Urinary bladder (tissue), 4 donors: ENCODE results near the gene KLC4. TPM values are rescaled to one million over a fixed set of nuclear protein-coding genes. Genes with fewer than 3 reads are reported as not detected.
"Not testable (repeated sequence)": the region's sequence is repeated elsewhere in the genome, so short reads cannot be mapped to it uniquely, and the experiment has no call there.

Experiments used
- DNase-seq: peaks from one replicate; pipeline ENCODE4 v3.0.0-alpha.2; 2015; ENCODE audit errors: extremely low spot score
- H3K27ac ChIP-seq: one replicate; pipeline ENCODE4 v1.5.1; 2013; ENCODE audit warnings: low read depth, mild to moderate bottlenecking, moderate library complexity
- H3K36me3 ChIP-seq: one replicate; pipeline ENCODE4 v1.6.1; 2013; ENCODE audit warnings: mild to moderate bottlenecking, moderate library complexity; ENCODE audit not compliant: insufficient read depth
- H3K4me1 ChIP-seq: one replicate; pipeline ENCODE4 v1.6.1; 2013; ENCODE audit warnings: mild to moderate bottlenecking, moderate library complexity; ENCODE audit not compliant: insufficient read depth
- H3K4me3 ChIP-seq: one replicate; pipeline ENCODE4 v1.5.1; 2013; ENCODE audit warnings: low read depth, low read length
- WGBS: extraction: QIAGEN DNeasy Blood & Tissue Kit; methylation state at CpG from one replicate; pipeline ENCODE4 v1.1.7; 2013; 5-methylcytosine and 5-hydroxymethylcytosine counted together
- polyA plus RNA-seq: library from polyadenylated mRNA; stranded (reverse); fragments of 200-250 nt; gene quantifications from one replicate; pipeline ENCODE4 v1.2.3, GENCODE V29; 2013
- total RNA-seq: library from RNA; depleted of rRNA; stranded (reverse); fragments of >200 nt; gene quantifications from one replicate; pipeline ENCODE4 v1.2.3, GENCODE V29; 2014
- donor health status: healthy with polysubstance abuse.
- donor health status: healthy.

The KLC4 gene
- total and polyA plus RNA-seq, 2 donors, result 17.1 to 31.9 TPM

GRCh38 chr6:43062818-43063217, 3.4 kb downstream of the KLC4 start:
- Histone ChIP-seq H3K4me3 (no peak overlapping the region), H3K27ac (no peak overlapping the region), H3K4me1 (no peaks in the 10 kb centered on the region), H3K36me3 (no peaks in the 10 kb centered on the region)
- 93% methylated on average over 12 of the region's 12 CpGs for WGBS
- no peak for DNase-seq

- Histone ChIP-seq H3K27ac (no peak overlapping the region), H3K4me1 (no peaks in the 10 kb centered on the region), H3K4me3 (no peak overlapping the region), H3K36me3 (no peaks in the 10 kb centered on the region)
- 57% methylated on average over 6 of the region's 6 CpGs for WGBS
- DNase-seq, result no peak
These were observed 10.7 kb downstream of the KLC4 start for GRCh38 chr6:43070028-43070632.

GRCh38 chr6:43074847-43075669, 15.6 kb downstream of the KLC4 start:
- Histone ChIP-seq H3K27ac (no peak overlapping the region), H3K4me3 (no peak overlapping the region), H3K4me1 (no peaks in the 10 kb centered on the region), H3K36me3 (no peaks in the 10 kb centered on the region)
- 45% methylated on average over 6 of the region's 6 CpGs for WGBS
- peak; percentile 85 for DNase-seq

- H3K4me1 ChIP-seq, result no peaks in the 10 kb centered on the region
- no peaks in the 10 kb centered on the region for H3K36me3 ChIP-seq
- WGBS, result 2% methylated on average over 59 of the region's 60 CpGs
- peak within 1 kb of the TSS; percentile 48 for H3K27ac ChIP-seq
- H3K4me3 ChIP-seq, result peak within 1 kb of the TSS; percentile 88
- DNase-seq, result peak; percentile 74
These were observed 16.4 kb downstream of the KLC4 start, which contains the start of gene PTK7 for GRCh38 chr6:43075670-43076463. PTK7 (plus strand) TSS chr6:43076314; CDS start chr6:43076489, 175 bp downstream.

- DNase-seq, result no peak
- Histone ChIP-seq H3K27ac (peak overlapping the region; percentile 48), H3K36me3 (no peaks in the 10 kb centered on the region), H3K4me1 (no peaks in the 10 kb centered on the region), H3K4me3 (peak overlapping the region; percentile 88)
- under 1% methylated on average over 72 of the region's 72 CpGs for WGBS
These were observed 17.3 kb downstream of the KLC4 start for GRCh38 chr6:43076464-43077332.

GRCh38 chr6:43077333-43077809, 17.9 kb downstream of the KLC4 start:
- WGBS, result 23% methylated on average over 8 of the region's 8 CpGs

GRCh38 chr6:43077981-43078511, 18.6 kb downstream of the KLC4 start:
- no peak overlapping the region for H3K4me3 ChIP-seq
- no peak overlapping the region for H3K27ac ChIP-seq
- no peaks in the 10 kb centered on the region for H3K4me1 ChIP-seq
- no peak for DNase-seq
- 71% methylated on average over 6 of the region's 6 CpGs for WGBS
- H3K36me3 ChIP-seq, result no peaks in the 10 kb centered on the region

More at GRCh38 chr6:43077333-43077809, 17.9 kb downstream of the KLC4 start:
- no peaks in the 10 kb centered on the region for H3K4me1 ChIP-seq
- DNase-seq, result no peak
- H3K27ac ChIP-seq, result no peak overlapping the region
- H3K36me3 ChIP-seq, result no peaks in the 10 kb centered on the region
- peak overlapping the region; percentile 88 for H3K4me3 ChIP-seq

GRCh38 chr6:43078691-43079090, 19.3 kb downstream of the KLC4 start:
- WGBS, result 73% methylated on average over 2 of the region's 2 CpGs
- Histone ChIP-seq H3K27ac (no peak overlapping the region), H3K4me1 (no peaks in the 10 kb centered on the region), H3K36me3 (no peaks in the 10 kb centered on the region), H3K4me3 (no peak overlapping the region)
- DNase-seq, result no peak

GRCh38 chr6:43081043-43081442, 21.6 kb downstream of the KLC4 start:
- Histone ChIP-seq H3K36me3 (no peaks in the 10 kb centered on the region), H3K27ac (no peak overlapping the region), H3K4me1 (no peaks in the 10 kb centered on the region), H3K4me3 (no peak overlapping the region)
- 97% methylated on average over 4 of the region's 4 CpGs for WGBS
- no peak for DNase-seq

GRCh38 chr6:43081922-43082321, 22.5 kb downstream of the KLC4 start:
- not testable (repeated sequence) for H3K27ac ChIP-seq, H3K4me3 ChIP-seq, H3K36me3 ChIP-seq, H3K4me1 ChIP-seq, DNase-seq
- WGBS, result 81% methylated on average over 9 of the region's 9 CpGs

GRCh38 chr6:43082806-43083655, 23.6 kb downstream of the KLC4 start:
- Histone ChIP-seq H3K4me3 (no peak overlapping the region), H3K4me1 (no peaks in the 10 kb centered on the region), H3K27ac (no peak overlapping the region), H3K36me3 (no peaks in the 10 kb centered on the region)
- no peak for DNase-seq
- 57% methylated on average over 13 of the region's 13 CpGs for WGBS
